CD4-positive, alpha-beta T cell treated with Interleukin-10 for 1 hour (primary cell): ENCODE measurements around the gene KMT5C.

Experiments
- DNase-seq: peaks from one replicate; pipeline ENCODE4 v3.0.0-alpha.2; 2020

The KMT5C gene

DNA sequence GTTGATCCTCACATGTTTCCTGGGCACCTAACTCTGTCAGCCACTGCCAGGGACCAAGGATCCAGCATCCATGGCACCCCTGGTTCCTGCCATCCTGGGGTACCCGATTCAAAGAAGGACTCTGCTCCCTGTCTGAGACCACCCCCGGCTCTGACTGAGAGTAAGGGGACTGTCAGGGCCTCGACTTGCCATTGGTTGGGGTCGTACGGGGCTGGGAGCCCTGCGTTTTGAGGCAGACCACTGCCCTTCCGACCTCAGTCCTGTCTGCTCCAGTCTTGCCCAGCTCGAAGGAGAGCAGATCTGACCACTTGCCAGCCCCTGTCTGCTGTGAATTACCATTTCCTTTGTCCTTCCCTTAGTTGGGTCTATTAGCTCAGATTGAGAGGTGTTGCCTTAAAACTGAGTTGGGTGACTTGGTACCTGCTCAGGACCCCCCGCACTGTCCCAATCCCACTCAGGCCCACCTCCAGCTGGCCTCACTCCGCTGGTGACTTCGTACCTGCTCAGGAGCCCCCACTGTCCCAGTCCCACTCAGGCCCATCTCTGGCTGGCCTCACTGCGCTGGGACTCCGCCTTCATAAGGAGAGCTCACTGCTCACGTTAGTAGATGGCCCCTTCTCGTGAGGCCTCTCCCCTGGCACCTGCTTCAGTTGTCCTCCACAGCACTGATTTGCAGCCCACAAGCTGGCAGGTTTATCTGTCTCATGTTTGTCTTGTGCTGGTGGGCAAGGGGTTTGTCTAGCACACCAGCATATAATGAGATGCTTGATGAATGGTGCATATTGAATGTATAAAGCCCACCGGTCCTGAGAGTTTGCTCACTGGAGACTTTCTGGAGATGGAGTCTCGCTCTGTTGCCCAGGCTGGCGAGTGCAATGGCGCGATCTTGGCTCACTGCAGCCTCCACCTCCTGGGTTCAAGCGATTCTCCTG is 50.0 kb downstream of the KMT5C start:
- DNase-seq, result no peak

DNA sequence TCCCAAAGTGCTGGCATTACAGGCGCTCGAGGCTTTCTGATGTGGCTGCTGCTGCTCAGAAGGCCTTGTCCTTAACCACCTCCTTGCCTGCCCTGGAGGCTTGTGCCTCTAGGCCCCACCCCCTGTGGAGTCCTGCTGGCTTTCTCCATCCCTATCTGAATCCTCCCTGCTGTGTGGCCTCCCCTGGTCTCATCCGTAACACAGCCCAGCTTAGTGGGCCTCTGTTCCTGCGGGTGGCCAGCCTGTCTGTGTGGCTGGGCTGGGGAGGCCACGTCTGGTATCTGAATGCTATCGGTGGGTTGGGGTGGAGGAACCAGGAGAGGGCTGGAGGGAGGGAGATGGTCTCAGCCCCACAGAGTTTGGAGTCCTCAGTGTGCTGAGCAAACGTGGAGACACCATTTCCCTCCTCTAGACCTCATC is 50.8 kb downstream of the KMT5C start:
- no peak for DNase-seq

DNA sequence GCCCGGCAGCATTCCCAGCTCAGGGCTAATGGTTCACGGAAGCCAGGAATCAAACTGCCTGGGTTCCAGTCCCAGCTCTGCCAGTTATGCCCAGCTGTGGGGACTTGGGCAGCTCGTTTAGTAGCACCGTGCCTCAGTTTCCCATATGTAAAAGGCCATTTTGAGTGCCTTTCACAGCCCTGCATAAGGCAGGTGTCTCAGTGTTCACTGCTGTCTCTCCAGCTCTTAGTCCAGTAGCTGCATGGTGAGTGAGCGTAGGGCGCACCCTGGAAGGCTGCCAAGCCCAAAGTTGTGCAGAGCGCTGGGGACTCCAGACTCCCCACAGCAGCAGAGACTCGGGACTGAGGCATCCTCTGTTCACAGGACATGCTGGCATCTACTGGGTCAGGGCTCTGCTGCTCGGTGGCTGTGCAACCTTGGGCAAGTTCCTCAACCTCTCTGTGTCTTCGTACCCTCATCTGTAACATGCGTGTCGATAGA is 51.6 kb downstream of the KMT5C start:
- DNase-seq, result no peak

DNA sequence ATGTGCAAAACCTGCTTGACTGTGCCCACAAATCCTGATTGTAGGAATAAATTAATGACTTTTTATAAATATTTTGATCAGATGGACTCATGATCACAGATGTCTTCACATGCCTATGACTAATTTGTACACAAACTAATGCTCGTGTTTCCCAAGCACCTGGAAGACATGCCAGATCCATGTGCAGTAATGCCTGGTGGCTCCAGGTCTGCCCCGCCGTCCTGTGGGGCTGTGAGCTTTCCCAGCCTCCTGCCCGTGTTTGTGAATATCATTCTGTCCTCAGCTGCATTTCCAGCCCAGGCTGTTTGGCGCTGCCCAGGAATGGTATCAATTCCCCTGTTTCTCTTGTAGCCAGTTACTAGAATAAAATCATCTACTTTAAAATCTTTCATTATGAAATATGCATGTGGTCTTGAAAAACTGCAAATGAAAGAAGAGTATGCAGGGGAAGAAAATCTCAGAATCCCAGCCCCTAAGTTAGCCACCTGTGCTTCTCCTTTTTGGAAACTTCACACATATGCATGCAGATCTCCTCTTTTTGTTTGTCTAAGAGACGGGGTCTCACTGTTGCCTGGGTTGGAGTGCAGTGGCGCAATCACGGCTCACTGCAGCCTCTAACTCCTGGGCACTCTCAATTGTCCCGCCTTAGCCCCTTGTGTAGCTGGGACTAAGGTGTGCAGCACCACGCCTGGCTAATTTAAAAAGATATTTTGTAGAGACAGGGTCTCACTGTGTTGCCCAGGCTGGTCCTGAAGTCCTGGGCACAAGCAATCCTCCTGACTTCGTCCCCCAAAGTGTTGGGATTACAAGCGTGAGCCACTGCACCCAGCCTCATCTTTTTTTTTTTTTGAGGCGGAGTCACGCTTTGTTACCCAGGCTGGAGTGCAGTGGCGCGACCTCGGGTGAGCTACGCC is 52.3 kb downstream of the KMT5C start:
- no peak for DNase-seq

DNA sequence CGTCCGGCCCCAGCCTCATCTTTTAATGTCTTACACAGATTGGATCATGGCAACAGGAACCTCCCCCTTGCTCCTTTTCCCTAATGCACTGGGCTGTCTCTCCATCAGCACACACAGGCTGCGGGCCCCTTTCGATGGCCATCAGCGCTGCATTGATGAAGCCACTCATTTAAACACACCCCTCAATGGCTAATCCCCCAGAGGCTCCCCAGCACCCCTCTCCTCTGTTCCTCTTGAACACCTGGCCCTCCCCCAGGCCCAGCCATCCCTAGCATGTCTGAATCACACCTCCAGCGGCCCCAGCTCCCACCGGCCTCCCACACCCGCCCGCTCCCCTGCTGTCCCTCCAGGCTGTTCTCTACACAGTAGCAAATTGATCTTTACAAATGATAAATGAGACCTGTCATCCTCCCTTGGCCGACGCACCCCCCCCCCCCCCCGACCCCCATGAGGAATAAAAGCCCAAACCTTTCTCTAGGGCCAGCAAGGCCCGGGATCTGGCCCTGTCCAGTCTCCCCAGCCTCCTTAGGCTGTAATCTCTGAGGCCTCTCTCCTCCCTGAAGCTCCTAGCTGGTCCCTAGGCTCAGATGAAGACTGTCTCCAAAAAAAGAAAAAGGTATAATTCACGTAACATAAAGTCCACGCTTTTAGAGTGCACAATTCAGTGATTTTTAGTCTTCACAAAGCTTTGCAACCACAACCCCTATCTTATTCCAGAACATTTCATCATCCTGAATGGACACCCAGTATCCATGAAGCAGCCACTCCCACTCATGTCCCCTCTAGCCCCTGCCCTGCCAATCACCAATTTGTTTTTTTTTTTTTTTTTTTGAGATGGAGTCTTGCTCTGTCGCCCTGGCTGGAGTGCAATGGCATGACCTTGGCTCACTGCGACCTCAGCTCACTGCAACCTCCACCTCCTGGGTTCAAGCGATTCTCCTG is 53.4 kb downstream of the KMT5C start:
- DNase-seq, result no peak
